ENCODE results near the gene FBLN5. TPM values are rescaled to one million over a fixed set of nuclear protein-coding genes. Genes with fewer than 3 reads are reported as not detected.

FBLN5 gene
- total and polyA plus RNA-seq, 2 donors (not counting 3 experiments of a cell fraction or from before 2014, with no cell fraction given) = 27.6 to 33.1 TPM

DNA sequence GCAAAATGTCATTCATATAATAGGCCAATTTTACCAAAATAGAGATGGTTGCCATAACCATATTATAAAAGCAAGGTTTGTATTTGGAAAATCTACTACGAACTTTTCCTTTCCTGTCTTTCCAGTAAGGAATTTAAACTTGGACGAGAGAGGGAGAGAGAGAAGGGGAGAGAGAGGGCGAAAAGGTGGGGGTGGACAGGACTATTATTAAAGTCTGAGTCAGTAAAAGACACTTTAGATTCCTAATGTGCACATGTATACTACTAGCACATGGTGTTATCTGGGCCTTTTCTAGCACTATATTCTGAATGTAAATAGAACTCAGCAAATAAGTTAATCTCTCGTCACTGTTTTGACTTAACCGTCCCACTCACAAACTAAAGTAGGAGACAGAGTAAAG is 30.4 kb upstream of the FBLN5 start:
- intact Hi-C loops (cut with micrococcal nuclease) = no loop called here
- DNase-seq (ENCODE audit: low read depth, low spot score) = no peak
- dilution Hi-C loops (cut with MboI; ENCODE audit: extremely low pct_ligation_motif_present, low sequenced_read_pairs) = no loop called here

More for the DNA sequence above, 30.4 kb upstream of the FBLN5 start:
- Histone ChIP-seq H3K9ac (replicated peaks; ENCODE audit: extremely low read depth, insufficient read depth, low read length) (no peak overlapping the region), H2AFZ (ENCODE audit: low read depth, low read length) (no peak overlapping the region), H3K4me3 (replicated peaks in 1 of 3; ENCODE audit: insufficient read depth in 1 of 3, low read depth in 1 of 3, low read length in 3 of 3) (no peak overlapping the region), H3K4me1 (ENCODE audit: control insufficient read depth, extremely low read depth, insufficient read depth, low read length) (peaks cover 12% of the 10 kb centered on the region), H3K9me3 (replicated peaks; ENCODE audit: control insufficient read depth, insufficient read depth, low read length) (no peaks in the 10 kb centered on the region), H3K9me1 (replicated peaks; ENCODE audit: control insufficient read depth, extremely low read depth, insufficient read depth, low read length) (no peaks in the 10 kb centered on the region), H3K79me2 (ENCODE audit: control insufficient read depth, insufficient read depth, low read length) (peaks cover 4% of the 10 kb centered on the region), H4K20me1 (replicated peaks; ENCODE audit: control insufficient read depth, extremely low read depth, insufficient read depth, low read length) (no peaks in the 10 kb centered on the region), H3K27ac (ENCODE audit: insufficient read depth, low read depth, low read length) (no peak overlapping the region), H3K36me3 (ENCODE audit: control insufficient read depth in 2 of 2, extremely low read depth in 1 of 2, insufficient read depth in 2 of 2, low read length in 2 of 2) (peaks cover 2 to 6% of the 10 kb centered on the region in 2 experiments), H3K4me2 (ENCODE audit: insufficient read depth, low read length) (no peak overlapping the region), H3K27me3 (ENCODE audit: control insufficient read depth in 2 of 2, insufficient read depth in 2 of 2, low read length in 2 of 2) (no peaks in the 10 kb centered on the region)
- TF ChIP-seq POLR2AphosphoS5 (IDR thresholded peaks at IDR 0.05; ENCODE audit: insufficient read depth, low read depth, low read length) (no peak), FOS (IDR thresholded peaks at IDR 0.05; ENCODE audit: borderline replicate concordance, insufficient read depth, low read length) (no peak), POLR2A (IDR thresholded peaks at IDR 0.05; ENCODE audit: low read depth, low read length) (no peak), JUN (IDR thresholded peaks at IDR 0.05; ENCODE audit: borderline replicate concordance, insufficient read depth, insufficient read length, low read depth) (no peak), EZH2 (IDR thresholded peaks at IDR 0.05; ENCODE audit: borderline replicate concordance, low read depth, low read length, severe bottlenecking) (no peak), GATA2 (IDR thresholded peaks at IDR 0.05; ENCODE audit: insufficient read depth, insufficient read length, low read depth, low read length) (no peak), MYC (IDR thresholded peaks at IDR 0.05; ENCODE audit: low read depth, low read length) (no peak)
- TF ChIP-seq, protein P1, sequence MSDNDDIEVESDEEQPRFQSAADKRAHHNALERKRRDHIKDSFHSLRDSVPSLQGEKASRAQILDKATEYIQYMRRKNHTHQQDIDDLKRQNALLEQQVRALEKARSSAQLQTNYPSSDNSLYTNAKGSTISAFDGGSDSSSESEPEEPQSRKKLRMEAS (IDR thresholded peaks at IDR 0.05; ENCODE audit: insufficient read depth, insufficient read length) = no peak
- TF ChIP-seq, protein P2, sequence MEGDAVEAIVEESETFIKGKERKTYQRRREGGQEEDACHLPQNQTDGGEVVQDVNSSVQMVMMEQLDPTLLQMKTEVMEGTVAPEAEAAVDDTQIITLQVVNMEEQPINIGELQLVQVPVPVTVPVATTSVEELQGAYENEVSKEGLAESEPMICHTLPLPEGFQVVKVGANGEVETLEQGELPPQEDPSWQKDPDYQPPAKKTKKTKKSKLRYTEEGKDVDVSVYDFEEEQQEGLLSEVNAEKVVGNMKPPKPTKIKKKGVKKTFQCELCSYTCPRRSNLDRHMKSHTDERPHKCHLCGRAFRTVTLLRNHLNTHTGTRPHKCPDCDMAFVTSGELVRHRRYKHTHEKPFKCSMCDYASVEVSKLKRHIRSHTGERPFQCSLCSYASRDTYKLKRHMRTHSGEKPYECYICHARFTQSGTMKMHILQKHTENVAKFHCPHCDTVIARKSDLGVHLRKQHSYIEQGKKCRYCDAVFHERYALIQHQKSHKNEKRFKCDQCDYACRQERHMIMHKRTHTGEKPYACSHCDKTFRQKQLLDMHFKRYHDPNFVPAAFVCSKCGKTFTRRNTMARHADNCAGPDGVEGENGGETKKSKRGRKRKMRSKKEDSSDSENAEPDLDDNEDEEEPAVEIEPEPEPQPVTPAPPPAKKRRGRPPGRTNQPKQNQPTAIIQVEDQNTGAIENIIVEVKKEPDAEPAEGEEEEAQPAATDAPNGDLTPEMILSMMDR (IDR thresholded peaks at IDR 0.05; ENCODE audit: extremely low read depth in 1 of 2, insufficient read depth in 1 of 2, low read depth in 1 of 2, low read length in 2 of 2) = no peak
- ChIA-PET POLR2A (no interaction called here), CTCF (interaction anchor here (5.0 kb wide), 1 partner anchor 19 kb away, joined by 29 read pairs; no protein-coding TSS in a partner anchor)
- no peak for FAIRE-seq
- BruUV-seq (replicated peaks) = no TSS peak

Data from endothelial cell of umbilical vein (primary cell).